Transverse colon (tissue), 4 donors: ENCODE measurements around the gene CARD10. TPM values are rescaled to one million over a fixed set of nuclear protein-coding genes. Genes with fewer than 3 reads are reported as not detected.

ENCODE experiments used
- DNase-seq: peaks from one replicate; pipeline ENCODE4 v3.0.0-alpha.2; 2019
- H3K27ac ChIP-seq, 4 donors: fragments of 200-600 bp; sonication (generic); 2 replicates each; pipeline ENCODE4 v1.5.1; 2016 to 2018; ENCODE audit warnings: inconsistent platforms in 4 of 4
- H3K27me3 ChIP-seq: fragments of 200-600 bp; sonication (generic); 2 replicates; pipeline ENCODE4 v1.5.1; 2017; ENCODE audit warnings: inconsistent platforms
- H3K36me3 ChIP-seq, 4 donors: fragments of 200-600 bp; sonication (generic); 2 replicates each; pipeline ENCODE4 v1.5.1; 2017 to 2019; ENCODE audit warnings: inconsistent platforms in 4 of 4
- H3K4me1 ChIP-seq, 4 donors: fragments of 200-600 bp; sonication (generic); 2 replicates each; pipeline ENCODE4 v1.5.1; 2017 to 2020; ENCODE audit warnings: inconsistent platforms in 4 of 4
- H3K4me3 ChIP-seq, 4 donors: fragments of 200-600 bp; sonication (generic); 1 replicate in 1 of 4; 2 replicates in 3 of 4; pipeline versions ENCODE4 v1.5.1 to v1.6.1; 2017 to 2019; ENCODE audit warnings: inconsistent platforms in 4 of 4
- H3K9me3 ChIP-seq, 2 donors: fragments of 200-600 bp; sonication (generic); 2 replicates each; pipeline ENCODE4 v1.5.1; 2017 to 2019; ENCODE audit warnings: inconsistent platforms in 2 of 2
- CTCF ChIP-seq, 5 experiments: fragments of 200-600 bp in 3 of 5; fragments of 450-650 bp in 2 of 5; sonication (generic) in 3 of 5; IDR thresholded peaks; 1 replicate in 2 of 5; 2 replicates in 3 of 5; pipeline ENCODE4 v1.5.1; 2016 to 2017; ENCODE audit warnings: antibody characterized with exemption in 5 of 5, inconsistent platforms in 3 of 5, mild to moderate bottlenecking in 2 of 5, moderate library complexity in 1 of 5
- EP300 ChIP-seq: sonication (generic); formaldehyde crosslinking; IDR thresholded peaks from one replicate; pipeline ENCODE4 v1.6.1; 2017; ENCODE audit warnings: antibody characterized with exemption, low read depth
- POLR2A ChIP-seq: fragments of 450-650 bp; IDR thresholded peaks from one replicate; pipeline ENCODE4 v1.6.1; 2016; ENCODE audit warnings: antibody characterized with exemption, mild to moderate bottlenecking, moderate library complexity
- POLR2AphosphoS5 ChIP-seq, 3 donors: sonication (generic); formaldehyde crosslinking; IDR thresholded peaks; one replicate each; pipeline ENCODE4 v1.6.1; 2016; ENCODE audit warnings: antibody characterized with exemption in 3 of 3
- WGBS, 2 donors: methylation state at CpG; one replicate each; pipeline ENCODE4 v1.1.5; 2018; ENCODE audit warnings: low coverage in 1 of 2; 5-methylcytosine and 5-hydroxymethylcytosine counted together
- in situ Hi-C, 4 donors: fragments of 200-750 bp; cut with MboI; loops; one replicate each; pipeline versions ENCODE4 v1.15.0 to v1.15.1; 2017; ENCODE audit warnings: low sequenced_read_pairs in 3 of 4, low pct_ligation_motif_present in 1 of 4, low pct_unique_long_range_greater_than_20kb in 1 of 4
- intact Hi-C: fragments of 100-400 bp; cut with DNase I; formaldehyde crosslinking; loops from one replicate; pipeline ENCODE4 v1.15.1; 2023; ENCODE audit warnings: low total_unique reads
- total RNA-seq, 4 donors: library from RNA; depleted of rRNA; stranded (reverse); fragments of >200 nt; gene quantifications; one replicate each; pipeline ENCODE4 v1.1.0, GENCODE V29; 2016

Gene CARD10
- total RNA-seq, 4 donors from 2014 or later, result 46.3 to 166 (median 60.9) TPM

DNA sequence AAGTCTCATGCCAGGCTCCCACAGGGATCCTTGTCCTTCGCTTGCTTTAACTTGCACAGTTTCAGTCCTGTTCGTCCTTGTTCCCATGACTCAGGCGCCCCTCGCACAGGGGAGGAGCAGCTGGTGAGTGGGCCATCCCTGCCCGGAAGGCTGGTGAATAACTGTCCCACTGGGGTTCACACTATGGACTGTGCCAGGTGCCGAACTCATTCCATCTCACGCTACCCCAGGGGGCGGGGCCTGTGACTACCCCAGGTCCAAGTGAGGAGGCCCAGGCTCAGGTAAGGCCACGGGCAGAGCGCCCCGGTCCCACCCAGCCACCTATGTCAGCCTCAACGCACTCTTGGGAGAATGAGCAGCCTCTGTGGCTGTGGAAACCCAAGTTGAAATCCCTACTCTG, 7.2 kb upstream of the CARD10 start:
- Histone ChIP-seq H3K4me1 (peaks cover 0 to 18% (median 10%) of the 10 kb centered on the region in 4 donors), H3K36me3 (no peaks in the 10 kb centered on the region), H3K4me3 (no peak overlapping the region), H3K27me3 (no peaks in the 10 kb centered on the region), H3K9me3 (no peaks in the 10 kb centered on the region), H3K27ac (no peak overlapping the region)
- TF ChIP-seq EP300 (no peak), CTCF (IDR thresholded peaks at IDR 0.05) (no peak), POLR2AphosphoS5 (IDR thresholded peaks at IDR 0.05) (no peak), POLR2A (no peak)
- DNase-seq, result no peak
- WGBS, 2 donors, result 74% methylated on average over 12 of the region's 12 CpGs; no CpG with 5 or more reads in 1 of the 2 donors
- in situ Hi-C loops, result no loop called here
- intact Hi-C loops, result no loop called here

DNA sequence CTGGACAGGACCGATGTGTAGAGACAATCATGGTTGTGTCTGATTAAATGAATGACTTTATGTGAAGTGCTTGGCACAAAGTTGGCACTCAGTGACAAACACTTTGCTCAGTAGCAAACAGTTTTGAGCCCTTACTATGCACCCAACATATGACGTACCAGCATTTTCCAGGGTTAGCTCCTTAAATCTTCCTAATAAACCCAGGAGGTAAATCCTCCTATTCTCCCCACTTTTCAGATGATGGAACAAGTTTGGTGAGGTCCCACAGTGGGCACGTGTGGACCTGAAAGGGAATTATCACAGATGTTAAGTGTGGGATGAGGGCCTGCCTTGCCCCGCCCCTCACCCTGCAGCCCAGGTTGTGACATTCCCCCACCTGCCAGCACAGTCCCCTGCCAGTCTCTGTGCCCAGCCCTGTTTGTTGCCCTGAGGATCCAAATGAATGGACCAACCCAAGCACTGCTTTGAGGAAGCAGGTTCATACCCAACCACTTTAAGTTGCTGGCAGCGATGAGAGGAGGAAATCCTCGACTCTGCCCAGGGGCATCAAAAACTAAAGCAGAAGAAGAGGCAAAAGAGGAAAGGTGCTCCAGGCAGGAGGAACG, 6.6 kb upstream of the CARD10 start:
- no peak overlapping the region for H3K27ac ChIP-seq
- WGBS, 2 donors, result 71% methylated on average over 7 of the region's 7 CpGs; no CpG with 5 or more reads in 1 of the 2 donors
- peaks cover 1 to 23% (median 13%) of the 10 kb centered on the region in 4 donors for H3K4me1 ChIP-seq
- DNase-seq, result no peak
- no peaks in the 10 kb centered on the region for H3K9me3 ChIP-seq
- intact Hi-C loops, result no loop called here
- TF ChIP-seq POLR2A (no peak), POLR2AphosphoS5 (IDR thresholded peaks at IDR 0.05) (no peak), EP300 (no peak), CTCF (IDR thresholded peaks at IDR 0.05) (no peak)
- H3K27me3 ChIP-seq, result peaks cover under 1% of the 10 kb centered on the region
- no peak overlapping the region for H3K4me3 ChIP-seq
- in situ Hi-C loops, result no loop called here
- no peaks in the 10 kb centered on the region for H3K36me3 ChIP-seq

GRCh38 chr22:37525073-37525745, 6.0 kb upstream of the CARD10 start:
- Histone ChIP-seq H3K27me3 (peaks cover 4% of the 10 kb centered on the region), H3K27ac (no peak overlapping the region), H3K4me1 (peaks cover 4 to 26% (median 16%) of the 10 kb centered on the region in 4 donors), H3K9me3 (no peaks in the 10 kb centered on the region), H3K36me3 (no peaks in the 10 kb centered on the region), H3K4me3 (no peak overlapping the region)
- in situ Hi-C loops, result no loop called here
- TF ChIP-seq EP300 (no peak), POLR2A (no peak), POLR2AphosphoS5 (IDR thresholded peaks at IDR 0.05) (no peak), CTCF (IDR thresholded peaks at IDR 0.05) (no peak)
- DNase-seq, result no peak
- 48% methylated on average over 10 of the region's 10 CpGs; no CpG with 5 or more reads in 1 of the 2 donors for WGBS, 2 donors
- intact Hi-C loops, result no loop called here

DNA sequence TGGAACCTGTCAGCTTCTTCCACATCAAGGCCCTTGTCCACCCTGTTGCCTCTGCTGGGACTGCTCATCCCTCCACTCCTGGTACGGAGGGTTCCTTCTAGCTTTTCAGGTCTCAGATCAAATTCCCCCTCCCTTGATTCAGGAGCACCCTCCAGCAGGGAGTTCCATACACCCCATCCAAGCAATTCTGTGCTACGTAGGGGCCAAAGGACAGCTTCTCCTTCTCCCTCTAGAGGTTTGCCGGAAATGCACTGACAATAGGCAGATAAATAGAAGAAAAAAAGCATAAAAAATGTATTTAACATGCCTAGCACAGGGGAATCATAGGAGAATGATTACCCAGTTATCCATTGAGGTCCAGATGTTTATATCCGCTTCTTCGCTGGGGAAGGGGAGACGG, 3.3 kb upstream of the CARD10 start:
- Histone ChIP-seq H3K27me3 (peaks cover 22% of the 10 kb centered on the region), H3K27ac (no peak overlapping the region), H3K36me3 (no peaks in the 10 kb centered on the region), H3K4me1 (peaks cover 4 to 26% (median 20%) of the 10 kb centered on the region in 4 donors), H3K4me3 (no peak overlapping the region), H3K9me3 (no peaks in the 10 kb centered on the region)
- 91 to 93% methylated on average over 5 to 6 of the region's 6 CpGs for WGBS, 2 donors
- intact Hi-C loops, result no loop called here
- DNase-seq, result no peak
- no peak for TF ChIP-seq POLR2AphosphoS5 (IDR thresholded peaks at IDR 0.05)
- TF ChIP-seq CTCF (IDR thresholded peaks at IDR 0.05), result no peak
- no peak for TF ChIP-seq EP300
- no peak for TF ChIP-seq POLR2A
- in situ Hi-C loops, result no loop called here
